Stomach (tissue), 9 donors: ENCODE data around the gene CACNB2. TPM values are rescaled to one million over a fixed set of nuclear protein-coding genes. Genes with fewer than 3 reads are reported as not detected.

ENCODE experiments used
- DNase-seq, 2 donors: peaks; one replicate each; pipeline versions ENCODE4 v3.0.0 to v3.0.0-alpha.2; 2013 to 2019
- H3K27ac ChIP-seq, 5 donors: fragments of 200-600 bp in 4 of 5; sonication (generic) in 4 of 5; one replicate each; pipeline ENCODE4 v1.5.1; 2013 to 2019; ENCODE audit warnings: mild to moderate bottlenecking in 1 of 5, moderate library complexity in 1 of 5
- H3K27me3 ChIP-seq, 3 donors: fragments of 200-600 bp; sonication (generic); one replicate each; pipeline ENCODE4 v1.5.1; 2017 to 2019; ENCODE audit warnings: mixed run types in 1 of 3
- H3K36me3 ChIP-seq, 4 donors: fragments of 200-600 bp; sonication (generic); 1 replicate in 3 of 4; 2 replicates in 1 of 4; pipeline ENCODE4 v1.5.1; 2016 to 2019
- H3K4me1 ChIP-seq, 4 donors: fragments of 200-600 bp; sonication (generic); one replicate each; pipeline ENCODE4 v1.5.1; 2016 to 2019
- H3K4me3 ChIP-seq, 4 donors: fragments of 200-600 bp; sonication (generic) in 3 of 4; one replicate each; pipeline ENCODE4 v1.5.1; 2016 to 2019; ENCODE audit warnings: mild to moderate bottlenecking in 1 of 4
- H3K9me3 ChIP-seq, 4 donors: fragments of 200-600 bp; sonication (generic); one replicate each; pipeline ENCODE4 v1.5.1; 2016 to 2019
- CTCF ChIP-seq, 7 experiments: fragments of 450-650 bp in 4 of 7; fragments of 200-600 bp in 3 of 7; sonication (generic) in 3 of 7; IDR thresholded peaks; one replicate each; pipeline ENCODE4 v1.5.1; 2016 to 2019; ENCODE audit warnings: antibody characterized with exemption in 7 of 7, control low read depth in 2 of 7, mild to moderate bottlenecking in 1 of 7
- EP300 ChIP-seq: sonication (generic); formaldehyde crosslinking; IDR thresholded peaks from one replicate; pipeline ENCODE4 v1.6.1; 2017; ENCODE audit warnings: antibody characterized with exemption
- POLR2A ChIP-seq, 4 donors: fragments of 450-650 bp; IDR thresholded peaks; one replicate each; pipeline ENCODE4 v1.6.1; 2016; ENCODE audit warnings: antibody characterized with exemption in 4 of 4, control low read depth in 2 of 4, mild to moderate bottlenecking in 1 of 4, moderate library complexity in 1 of 4
- POLR2AphosphoS5 ChIP-seq, 3 donors: sonication (generic); formaldehyde crosslinking; IDR thresholded peaks; one replicate each; pipeline ENCODE4 v1.6.1; 2016; ENCODE audit warnings: antibody characterized with exemption in 3 of 3
- WGBS, 5 donors: extraction: QIAGEN DNeasy Blood & Tissue Kit in 3 of 5; methylation state at CpG; one replicate each; pipeline versions ENCODE4 v1.1.5 to v1.1.7; 2013 to 2018; 5-methylcytosine and 5-hydroxymethylcytosine counted together
- intact Hi-C: fragments of 100-400 bp; cut with DNase I; formaldehyde crosslinking; loops from one replicate; pipeline ENCODE4 v1.15.1; 2023; ENCODE audit warnings: low total_unique reads
- polyA plus RNA-seq, 3 donors: library from polyadenylated mRNA; stranded (reverse); fragments of 200-250 nt; gene quantifications; one replicate each; pipeline ENCODE4 v1.2.3, GENCODE V29; 2013
- total RNA-seq, 5 donors: library from RNA; depleted of rRNA; stranded (reverse); fragments of >200 nt; gene quantifications; one replicate each; pipeline versions ENCODE4 v1.1.0 to v1.2.3, GENCODE V29; 2014 to 2016
- donor health status: healthy with polysubstance abuse.
- donor health status: Bipolar disorder and iron deficiency.
- donor health status: healthy.

CACNB2 gene
- total and polyA plus RNA-seq, 8 donors, result 0.31 to 42.9 (median 14.3) TPM

GRCh38 chr10:18261768-18262231, 121.6 kb downstream of the CACNB2 start:
- H3K27ac ChIP-seq, result no peak overlapping the region
- H3K4me3 ChIP-seq, result no peak overlapping the region
- WGBS, 5 donors, result 41 to 70% (median 60%) methylated on average over 5 of the region's 5 CpGs
- intact Hi-C loops, result no loop called here
- no peak for DNase-seq
- TF ChIP-seq POLR2AphosphoS5 (IDR thresholded peaks at IDR 0.05) (no peak), CTCF (IDR thresholded peaks at IDR 0.05) (no peak), POLR2A (IDR thresholded peaks at IDR 0.05) (no peak), EP300 (no peak)
- H3K27me3 ChIP-seq, result no peaks in the 10 kb centered on the region
- peaks cover 0 to 28% (median 6%) of the 10 kb centered on the region in 4 donors for H3K4me1 ChIP-seq
- H3K36me3 ChIP-seq, result no peaks in the 10 kb centered on the region
- no peaks in the 10 kb centered on the region for H3K9me3 ChIP-seq

- no peaks in the 10 kb centered on the region for H3K9me3 ChIP-seq
- no peak overlapping the region for H3K4me3 ChIP-seq
- no peak for TF ChIP-seq CTCF (IDR thresholded peaks at IDR 0.05)
- TF ChIP-seq POLR2A (IDR thresholded peaks at IDR 0.05), result no peak
- no peak for TF ChIP-seq POLR2AphosphoS5 (IDR thresholded peaks at IDR 0.05)
- TF ChIP-seq EP300, result no peak
- intact Hi-C loops, result no loop called here
- no peaks in the 10 kb centered on the region for H3K36me3 ChIP-seq
- H3K4me1 ChIP-seq, result peaks cover 0 to 28% (median 6%) of the 10 kb centered on the region in 4 donors
- DNase-seq, result no peak
- no peaks in the 10 kb centered on the region for H3K27me3 ChIP-seq
- no peak overlapping the region for H3K27ac ChIP-seq
- 49 to 71% (median 57%) methylated on average over 5 of the region's 5 CpGs for WGBS, 5 donors
These were observed 124.3 kb downstream of the CACNB2 start for GRCh38 chr10:18264466-18265050.

- Histone ChIP-seq H3K4me3 (no peak overlapping the region), H3K4me1 (peaks cover 0 to 13% (median 0%) of the 10 kb centered on the region in 4 donors), H3K9me3 (no peaks in the 10 kb centered on the region), H3K27ac (no peak overlapping the region), H3K27me3 (no peaks in the 10 kb centered on the region), H3K36me3 (no peaks in the 10 kb centered on the region)
- intact Hi-C loops, result no loop called here
- no peak for DNase-seq
- TF ChIP-seq CTCF (IDR thresholded peaks at IDR 0.05), result no peak
- TF ChIP-seq POLR2AphosphoS5 (IDR thresholded peaks at IDR 0.05), result no peak
- no peak for TF ChIP-seq POLR2A (IDR thresholded peaks at IDR 0.05)
- no peak for TF ChIP-seq EP300
- 80 to 89% (median 84%) methylated on average over 3 of the region's 3 CpGs for WGBS, 5 donors
These were observed 127.8 kb downstream of the CACNB2 start for GRCh38 chr10:18268005-18268404.

GRCh38 chr10:18271491-18271890, 131.3 kb downstream of the CACNB2 start:
- Histone ChIP-seq H3K4me1 (no peaks in the 10 kb centered on the region), H3K36me3 (no peaks in the 10 kb centered on the region), H3K9me3 (no peaks in the 10 kb centered on the region), H3K27me3 (no peaks in the 10 kb centered on the region), H3K27ac (no peak overlapping the region), H3K4me3 (no peak overlapping the region)
- intact Hi-C loops, result no loop called here
- 44 to 66% (median 59%) methylated on average over 3 of the region's 3 CpGs for WGBS, 5 donors
- no peak for DNase-seq
- TF ChIP-seq POLR2AphosphoS5 (IDR thresholded peaks at IDR 0.05) (no peak), EP300 (no peak), POLR2A (IDR thresholded peaks at IDR 0.05) (no peak), CTCF (IDR thresholded peaks at IDR 0.05) (no peak)
